ENCODE measurements around the gene MYBPH.

Gene MYBPH

GRCh38 chr1:203133970-203134725 is 41.5 kb downstream of the MYBPH start:
- H3K27ac ChIP-seq: no peak overlapping the region

GRCh38 chr1:203131548-203132200 is 44.0 kb downstream of the MYBPH start:
- no peak overlapping the region for H3K27ac ChIP-seq
- TF ChIP-seq ZFX (IDR thresholded peaks at IDR 0.05; ENCODE audit: borderline replicate concordance) (no peak), CTCF (IDR thresholded peaks at IDR 0.05) (no peak)

More at GRCh38 chr1:203133970-203134725, 41.5 kb downstream of the MYBPH start:
- TF ChIP-seq CTCF (IDR thresholded peaks at IDR 0.05) (no peak), ZFX (IDR thresholded peaks at IDR 0.05; ENCODE audit: borderline replicate concordance) (no peak)

GRCh38 chr1:203130358-203130985 is 45.2 kb downstream of the MYBPH start:
- TF ChIP-seq ZFX (IDR thresholded peaks at IDR 0.05; ENCODE audit: borderline replicate concordance) (no peak), CTCF (IDR thresholded peaks at IDR 0.05) (no peak)
- H3K27ac ChIP-seq: no peak overlapping the region

GRCh38 chr1:203129501-203130231 is 46.0 kb downstream of the MYBPH start:
- TF ChIP-seq ZFX (IDR thresholded peaks at IDR 0.05; ENCODE audit: borderline replicate concordance): no peak
- TF ChIP-seq CTCF (IDR thresholded peaks at IDR 0.05): no peak
- H3K27ac ChIP-seq: no peak overlapping the region

- TF ChIP-seq ZFX (IDR thresholded peaks at IDR 0.05; ENCODE audit: borderline replicate concordance) (no peak), CTCF (IDR thresholded peaks at IDR 0.05) (no peak)
- no peak overlapping the region for H3K27ac ChIP-seq
Observed at GRCh38 chr1:203128716-203129500, 46.7 kb downstream of the MYBPH start.

- H3K27ac ChIP-seq: no peak overlapping the region
- no peak for TF ChIP-seq ZFX (IDR thresholded peaks at IDR 0.05; ENCODE audit: borderline replicate concordance)
- TF ChIP-seq CTCF (IDR thresholded peaks at IDR 0.05): no peak
Observed at GRCh38 chr1:203128431-203128715, 47.3 kb downstream of the MYBPH start.
